VCaP (cell line): ENCODE measurements around the gene MOV10L1.

Experiments used
- H3K27ac ChIP-seq: fragments of 450-650 bp; 2 replicates; pipeline ENCODE4 v1.5.1; 2017
- TF ChIP-seq, protein P1 (sequence below): fragments of 450-650 bp; conservative IDR thresholded peaks from 2 replicates; pipeline ENCODE4 v1.5.1; 2017; ENCODE audit warnings: mild to moderate bottlenecking, moderate library complexity

Gene MOV10L1

DNA sequence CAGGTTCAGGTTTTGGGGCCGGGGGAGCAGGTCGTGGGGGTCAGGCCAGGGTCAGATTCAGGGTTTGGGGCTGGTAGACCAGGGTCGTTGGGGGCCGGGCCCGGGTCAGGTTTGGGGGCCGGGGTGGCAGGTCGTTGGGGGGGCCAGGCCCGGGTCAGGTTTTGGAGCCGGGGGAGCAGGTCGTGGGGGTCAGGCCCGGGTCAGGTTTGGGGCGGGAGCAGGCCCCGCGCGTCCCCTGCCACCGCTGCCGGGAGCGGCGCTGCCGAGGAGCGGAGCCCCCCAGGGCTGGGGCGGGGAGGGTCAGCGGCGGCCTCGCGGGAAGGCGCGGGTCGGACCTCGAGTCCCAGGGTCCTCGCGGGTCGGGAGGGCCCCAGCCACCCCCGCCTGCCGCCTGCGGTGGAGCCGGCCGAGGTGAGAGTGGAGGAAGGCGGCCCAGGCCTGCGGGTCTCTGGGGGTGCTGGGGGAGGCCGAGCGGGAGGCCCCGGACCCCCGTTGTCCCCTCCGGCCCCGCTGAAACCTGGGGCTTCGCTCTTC is 96.4 kb downstream of the MOV10L1 start:
- H3K27ac ChIP-seq, result peak overlapping the region; percentile 73; the same call in 1 of the 2 replicates
- TF ChIP-seq, protein P1, sequence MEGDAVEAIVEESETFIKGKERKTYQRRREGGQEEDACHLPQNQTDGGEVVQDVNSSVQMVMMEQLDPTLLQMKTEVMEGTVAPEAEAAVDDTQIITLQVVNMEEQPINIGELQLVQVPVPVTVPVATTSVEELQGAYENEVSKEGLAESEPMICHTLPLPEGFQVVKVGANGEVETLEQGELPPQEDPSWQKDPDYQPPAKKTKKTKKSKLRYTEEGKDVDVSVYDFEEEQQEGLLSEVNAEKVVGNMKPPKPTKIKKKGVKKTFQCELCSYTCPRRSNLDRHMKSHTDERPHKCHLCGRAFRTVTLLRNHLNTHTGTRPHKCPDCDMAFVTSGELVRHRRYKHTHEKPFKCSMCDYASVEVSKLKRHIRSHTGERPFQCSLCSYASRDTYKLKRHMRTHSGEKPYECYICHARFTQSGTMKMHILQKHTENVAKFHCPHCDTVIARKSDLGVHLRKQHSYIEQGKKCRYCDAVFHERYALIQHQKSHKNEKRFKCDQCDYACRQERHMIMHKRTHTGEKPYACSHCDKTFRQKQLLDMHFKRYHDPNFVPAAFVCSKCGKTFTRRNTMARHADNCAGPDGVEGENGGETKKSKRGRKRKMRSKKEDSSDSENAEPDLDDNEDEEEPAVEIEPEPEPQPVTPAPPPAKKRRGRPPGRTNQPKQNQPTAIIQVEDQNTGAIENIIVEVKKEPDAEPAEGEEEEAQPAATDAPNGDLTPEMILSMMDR, result no peak

DNA sequence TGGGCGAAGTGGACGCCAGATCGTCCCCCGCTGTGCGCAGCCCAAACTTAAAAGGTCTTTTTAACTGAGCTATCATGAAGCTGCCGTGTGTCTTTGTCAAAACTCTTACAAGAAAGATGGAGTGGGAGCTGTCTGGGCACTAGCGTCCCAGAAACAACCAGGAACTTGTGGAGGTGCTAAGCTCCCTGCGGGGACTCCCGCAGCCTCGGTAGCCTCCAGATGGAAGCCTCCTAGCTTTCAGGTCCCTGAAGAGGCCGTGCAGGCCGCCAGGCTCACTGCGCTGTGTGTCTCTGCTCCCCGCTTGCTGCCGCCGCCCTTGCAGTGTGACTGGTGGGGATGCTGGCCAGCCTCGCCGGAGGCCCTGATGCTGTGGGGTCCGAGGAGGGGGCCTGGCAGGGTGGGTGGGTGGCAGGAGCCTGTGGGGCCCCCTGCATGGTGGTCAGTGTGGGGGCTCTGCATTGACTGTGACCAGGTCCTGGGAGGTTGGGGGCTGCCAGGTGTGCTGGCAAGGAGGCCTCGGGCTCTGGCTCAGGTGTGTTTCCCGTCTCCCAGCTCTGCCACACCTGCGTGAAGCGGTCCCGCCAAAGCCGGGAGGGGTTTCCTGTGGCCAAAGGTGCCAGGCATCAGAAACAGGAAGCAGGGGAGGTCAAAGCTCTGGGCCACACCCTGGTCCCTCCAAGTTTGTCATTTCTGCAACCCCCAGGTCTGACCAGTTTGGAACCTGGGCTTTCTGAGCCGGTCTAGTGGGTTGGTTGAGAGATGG is 97.1 kb downstream of the MOV10L1 start:
- peak overlapping the region; percentile 73; the same call in 1 of the 2 replicates for H3K27ac ChIP-seq
- TF ChIP-seq, protein P1, result no peak

GRCh38 chr22:50188356-50188755 is 98.5 kb downstream of the MOV10L1 start:
- peak overlapping the region; percentile 55; the same call in 1 of the 2 replicates for H3K27ac ChIP-seq
- TF ChIP-seq, protein P1, result no peak

DNA sequence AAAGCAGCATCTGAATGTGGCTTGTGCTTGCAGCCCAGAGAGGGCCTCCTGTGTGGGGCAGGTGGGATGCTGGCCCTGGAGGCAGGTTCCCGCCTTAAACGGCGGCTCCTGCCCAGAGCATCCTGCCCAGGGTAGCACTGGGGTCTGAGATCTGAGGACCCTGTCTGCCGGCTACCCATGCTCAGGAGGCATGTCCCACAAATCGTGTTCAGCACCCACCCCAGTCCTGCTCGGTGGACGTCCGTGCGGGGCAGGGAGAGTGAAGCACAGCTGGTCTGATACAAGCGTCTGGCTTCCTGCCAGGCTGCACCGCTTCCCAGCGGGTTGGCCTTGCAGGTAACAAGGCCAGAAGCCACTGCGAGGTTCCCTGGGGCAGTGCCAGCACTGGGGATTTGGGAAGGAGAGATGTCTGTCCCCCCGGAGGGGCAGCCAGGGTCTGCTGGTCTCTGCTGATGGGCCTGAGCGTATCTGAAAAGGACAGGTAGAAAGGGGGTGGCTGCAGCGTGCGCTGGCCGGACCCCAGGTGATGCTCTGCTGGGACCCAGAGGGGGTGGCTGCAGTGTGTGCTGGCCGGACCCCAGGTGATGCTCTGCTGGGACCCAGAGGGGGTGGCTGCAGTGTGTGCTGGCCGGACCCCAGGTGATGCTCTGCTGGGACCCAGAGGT is 99.5 kb downstream of the MOV10L1 start:
- TF ChIP-seq, protein P1, result no peak
- H3K27ac ChIP-seq, result peak overlapping the region; percentile 55

DNA sequence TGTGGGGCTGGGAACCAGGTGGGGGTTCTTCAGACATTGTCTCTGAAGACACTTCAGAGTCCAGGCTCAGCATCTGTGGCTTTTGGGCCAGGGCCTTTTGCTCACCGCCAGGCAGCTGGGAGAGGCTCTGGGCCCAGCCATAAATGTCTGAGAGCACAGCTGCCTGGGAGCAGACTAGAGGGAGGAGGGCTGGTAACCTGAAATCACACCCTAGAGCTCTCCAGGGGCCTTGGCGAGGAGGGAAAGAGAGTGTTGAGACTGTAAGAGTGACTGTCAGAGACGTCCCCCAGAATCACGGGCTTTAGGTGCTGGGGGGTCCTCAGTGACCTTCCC is 100.0 kb downstream of the MOV10L1 start:
- H3K27ac ChIP-seq, result peak overlapping the region; percentile 55
- TF ChIP-seq, protein P1, result no peak

DNA sequence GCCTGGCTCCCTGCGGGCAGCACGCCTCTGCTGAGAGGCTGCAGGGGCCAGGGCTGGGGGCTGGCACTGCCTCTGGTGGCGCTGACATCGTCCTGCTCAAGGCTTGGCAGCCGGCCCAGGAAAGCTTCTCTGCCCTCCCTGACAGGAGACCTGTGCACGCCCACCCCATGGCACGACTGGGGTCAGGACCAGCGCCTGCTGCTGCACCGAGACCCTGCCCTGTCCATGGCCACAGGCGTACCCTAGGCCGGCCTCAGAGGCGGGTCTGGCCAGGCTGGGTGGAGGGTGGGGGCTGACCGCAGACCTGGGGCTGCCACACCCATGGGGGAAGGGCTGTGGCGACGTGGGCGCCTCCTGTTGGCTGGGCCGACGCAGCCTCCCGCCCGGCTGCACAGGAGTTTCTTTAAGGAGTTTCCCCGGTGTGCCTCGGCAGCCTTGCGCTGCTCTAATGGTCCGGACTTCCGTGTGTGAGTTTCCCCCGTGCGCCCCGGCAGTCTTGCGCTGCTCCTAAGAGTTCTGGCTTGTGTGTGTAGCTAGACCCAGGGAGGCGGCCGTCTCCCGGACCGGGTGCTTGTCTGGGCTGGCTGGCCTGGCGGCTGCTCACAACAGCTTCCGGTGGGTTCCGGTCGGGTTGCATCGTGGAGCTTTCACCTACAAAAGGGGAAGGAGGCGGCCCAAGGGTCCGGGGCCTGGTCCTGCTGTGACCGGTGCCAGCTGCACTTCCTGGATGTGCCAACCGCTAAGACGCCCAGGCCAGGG is 100.6 kb downstream of the MOV10L1 start:
- peak overlapping the region; percentile 55 for H3K27ac ChIP-seq

More for the DNA sequence above, 100.6 kb downstream of the MOV10L1 start:
- TF ChIP-seq, protein P1, result peak; percentile 30; the same call in 1 of the 2 replicates
